Stomach smooth muscle (tissue), 2 donors: ENCODE measurements around the gene TREML1.

Experiments used
- H3K27ac ChIP-seq: one replicate; pipeline ENCODE4 v1.7.0; 2013; ENCODE audit warnings: mild to moderate bottlenecking, low read length, inconsistent platforms
- H3K27me3 ChIP-seq, 2 donors: one replicate each; pipeline ENCODE4 v1.7.0; 2013; ENCODE audit warnings: low read length in 2 of 2; ENCODE audit not compliant: insufficient read depth in 2 of 2, control insufficient read depth in 1 of 2
- H3K36me3 ChIP-seq, 2 donors: one replicate each; pipeline ENCODE4 v1.7.0; 2013; ENCODE audit warnings: low read length in 2 of 2; ENCODE audit not compliant: control insufficient read depth in 2 of 2, insufficient read depth in 2 of 2
- H3K4me1 ChIP-seq: one replicate; pipeline ENCODE4 v1.7.0; 2013; ENCODE audit warnings: low read length; ENCODE audit not compliant: control insufficient read depth, insufficient read depth
- H3K4me3 ChIP-seq, 2 donors: one replicate each; pipeline ENCODE4 v1.7.0; 2013; ENCODE audit warnings: low read length in 2 of 2
- H3K9ac ChIP-seq, 2 donors: one replicate each; pipeline ENCODE4 v1.7.0; 2013; ENCODE audit warnings: low read length in 2 of 2, mild to moderate bottlenecking in 1 of 2
- H3K9me3 ChIP-seq, 2 donors: one replicate each; pipeline ENCODE4 v1.7.0; 2013; ENCODE audit warnings: low read length in 2 of 2; ENCODE audit not compliant: control insufficient read depth in 2 of 2
- donor health status: healthy.
- donor health status: Pancreatic carcinoma.

TREML1 gene

DNA sequence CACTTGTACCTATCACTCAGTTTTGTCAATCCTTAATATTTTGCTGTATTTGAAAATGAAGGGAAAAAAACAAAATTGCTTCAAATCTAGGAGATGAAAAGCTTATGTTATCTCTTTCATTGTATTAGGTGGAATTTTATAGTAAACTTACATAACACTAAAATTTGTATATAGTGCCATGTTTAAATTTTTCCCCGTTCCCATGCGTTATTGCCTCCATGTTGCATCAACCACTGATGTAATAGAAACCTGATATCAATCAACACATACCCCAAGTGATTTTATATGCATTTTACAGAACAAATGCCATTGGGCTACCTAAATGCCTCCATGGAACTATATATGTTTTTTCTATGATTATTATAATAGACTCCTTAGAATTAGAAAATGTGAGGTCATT lies 23.5 kb upstream of the TREML1 start:
- no peak overlapping the region for H3K27ac ChIP-seq
- no peaks in the 10 kb centered on the region for H3K4me1 ChIP-seq
- H3K36me3 ChIP-seq, result no peaks in the 10 kb centered on the region
- no peak overlapping the region for H3K9ac ChIP-seq
- H3K4me3 ChIP-seq, result no peak overlapping the region
- H3K9me3 ChIP-seq, result no peaks in the 10 kb centered on the region
- no peaks in the 10 kb centered on the region for H3K27me3 ChIP-seq

- Histone ChIP-seq H3K27ac (no peak overlapping the region), H3K4me3 (no peak overlapping the region), H3K4me1 (no peaks in the 10 kb centered on the region), H3K36me3 (no peaks in the 10 kb centered on the region), H3K9me3 (no peaks in the 10 kb centered on the region), H3K27me3 (no peaks in the 10 kb centered on the region), H3K9ac (no peak overlapping the region)
Observed at GRCh38 chr6:41177287-41177686, 23.1 kb upstream of the TREML1 start.

DNA sequence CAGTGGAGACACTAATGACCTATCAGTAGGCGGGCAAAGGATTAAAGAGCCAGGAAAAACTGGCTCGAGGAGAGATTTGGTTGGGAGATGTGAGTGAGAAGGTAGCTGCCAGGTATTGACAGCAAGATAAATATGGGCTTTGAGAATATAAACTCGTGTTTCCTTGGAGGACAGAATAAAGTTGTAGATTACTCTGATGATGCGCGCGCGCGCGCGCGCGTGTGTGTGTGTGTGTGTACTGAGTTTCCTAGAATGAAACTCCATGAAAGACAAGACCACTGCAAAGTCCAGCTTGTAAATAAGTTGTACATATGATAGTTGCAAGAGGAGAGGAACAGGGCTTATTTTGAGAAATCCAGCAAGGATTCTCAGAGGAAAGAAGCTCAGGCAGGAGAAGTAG lies 22.0 kb upstream of the TREML1 start:
- Histone ChIP-seq H3K4me3 (no peak overlapping the region), H3K27me3 (peaks cover 0 to 3% of the 10 kb centered on the region in 2 donors), H3K27ac (no peak overlapping the region), H3K36me3 (no peaks in the 10 kb centered on the region), H3K4me1 (no peaks in the 10 kb centered on the region), H3K9me3 (no peaks in the 10 kb centered on the region), H3K9ac (no peak overlapping the region)

DNA sequence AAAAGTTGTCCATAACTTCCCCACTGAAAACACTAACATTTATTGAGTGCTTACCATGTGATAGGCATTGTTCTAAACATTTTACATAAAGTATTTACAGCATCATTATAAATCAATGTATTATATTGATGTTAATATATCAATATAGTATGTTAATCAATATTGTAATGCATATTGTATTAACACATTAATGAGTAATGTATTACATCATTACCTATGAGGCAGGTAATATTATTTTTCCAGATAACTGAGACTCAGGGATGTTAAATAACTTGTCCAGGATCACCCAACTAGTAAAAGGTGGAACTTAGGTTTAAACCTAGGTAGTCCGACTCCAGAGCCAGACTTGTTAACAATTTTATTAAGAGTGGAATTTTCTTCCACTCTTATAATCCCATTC lies 20.9 kb upstream of the TREML1 start:
- H3K36me3 ChIP-seq, result no peaks in the 10 kb centered on the region
- H3K4me1 ChIP-seq, result no peaks in the 10 kb centered on the region
- H3K4me3 ChIP-seq, result no peak overlapping the region
- H3K9me3 ChIP-seq, result no peaks in the 10 kb centered on the region
- no peak overlapping the region for H3K27ac ChIP-seq
- H3K27me3 ChIP-seq, result peaks cover 0 to 4% of the 10 kb centered on the region in 2 donors
- no peak overlapping the region for H3K9ac ChIP-seq

DNA sequence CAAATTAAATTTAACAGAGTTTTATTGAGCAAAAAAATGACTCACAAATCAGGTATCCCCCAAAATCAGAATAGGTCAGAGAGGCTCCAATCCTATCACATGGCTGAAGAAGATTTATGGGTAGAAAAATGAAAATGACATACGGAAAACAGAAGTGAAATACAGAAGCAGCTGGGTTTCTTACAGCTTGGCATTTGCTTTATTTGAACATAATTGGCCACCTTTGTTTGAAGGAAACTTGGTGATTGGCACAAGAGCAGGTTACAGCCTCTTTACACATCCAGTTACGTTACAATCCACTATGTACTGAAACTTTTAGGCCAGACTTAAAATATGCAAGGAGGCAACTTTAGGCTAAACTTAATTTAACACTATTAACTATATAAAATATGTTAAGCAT lies 20.5 kb upstream of the TREML1 start:
- no peak overlapping the region for H3K27ac ChIP-seq
- H3K9ac ChIP-seq, result no peak overlapping the region
- H3K27me3 ChIP-seq, result peaks cover 0 to 4% of the 10 kb centered on the region in 2 donors
- no peaks in the 10 kb centered on the region for H3K9me3 ChIP-seq
- H3K36me3 ChIP-seq, result no peaks in the 10 kb centered on the region
- no peaks in the 10 kb centered on the region for H3K4me1 ChIP-seq
- no peak overlapping the region for H3K4me3 ChIP-seq

GRCh38 chr6:41171908-41172307 lies 17.8 kb upstream of the TREML1 start:
- Histone ChIP-seq H3K4me3 (no peak overlapping the region), H3K27me3 (peaks cover 0 to 4% of the 10 kb centered on the region in 2 donors), H3K4me1 (no peaks in the 10 kb centered on the region), H3K9ac (no peak overlapping the region), H3K27ac (no peak overlapping the region), H3K9me3 (no peaks in the 10 kb centered on the region), H3K36me3 (no peaks in the 10 kb centered on the region)

- Histone ChIP-seq H3K36me3 (no peaks in the 10 kb centered on the region), H3K27ac (no peak overlapping the region), H3K27me3 (peaks cover 0 to 4% of the 10 kb centered on the region in 2 donors), H3K9ac (no peak overlapping the region), H3K4me3 (no peak overlapping the region), H3K4me1 (no peaks in the 10 kb centered on the region), H3K9me3 (no peaks in the 10 kb centered on the region)
Observed at GRCh38 chr6:41170547-41171160, 16.5 kb upstream of the TREML1 start.

- Histone ChIP-seq H3K9ac (no peak overlapping the region), H3K4me3 (no peak overlapping the region), H3K27me3 (peaks cover 0 to 4% of the 10 kb centered on the region in 2 donors), H3K4me1 (no peaks in the 10 kb centered on the region), H3K27ac (no peak overlapping the region), H3K36me3 (no peaks in the 10 kb centered on the region), H3K9me3 (no peaks in the 10 kb centered on the region)
Observed at GRCh38 chr6:41167173-41167963, 13.2 kb upstream of the TREML1 start.

GRCh38 chr6:41164551-41165120 lies 10.5 kb upstream of the TREML1 start:
- Histone ChIP-seq H3K27ac (no peak overlapping the region), H3K9ac (no peak overlapping the region), H3K4me1 (no peaks in the 10 kb centered on the region), H3K27me3 (peaks cover 0 to 5% of the 10 kb centered on the region in 2 donors), H3K4me3 (no peak overlapping the region), H3K9me3 (no peaks in the 10 kb centered on the region), H3K36me3 (no peaks in the 10 kb centered on the region)

DNA sequence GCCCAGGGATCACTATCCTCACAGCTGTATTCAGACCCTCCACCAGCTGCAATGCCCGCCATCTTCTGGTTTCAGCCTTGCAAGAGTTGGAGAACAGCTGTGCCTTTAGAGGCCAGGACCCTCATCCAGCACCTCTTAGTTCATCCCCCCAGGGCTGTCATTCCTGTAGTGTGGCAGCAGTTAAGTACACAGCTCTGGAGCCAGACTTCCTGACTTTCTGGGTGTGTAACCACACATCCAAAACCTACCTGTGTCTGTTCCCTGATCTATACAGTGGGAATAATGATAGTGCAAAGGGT lies 9.2 kb upstream of the TREML1 start:
- H3K4me3 ChIP-seq, result no peak overlapping the region
- H3K36me3 ChIP-seq, result no peaks in the 10 kb centered on the region
- no peaks in the 10 kb centered on the region for H3K9me3 ChIP-seq
- no peak overlapping the region for H3K27ac ChIP-seq
- H3K4me1 ChIP-seq, result no peaks in the 10 kb centered on the region
- peaks cover 0 to 8% of the 10 kb centered on the region in 2 donors for H3K27me3 ChIP-seq
- H3K9ac ChIP-seq, result no peak overlapping the region
